GM12875 (cell line): ENCODE results near the gene MCF2L2.

ENCODE experiments used
- H3K4me3 ChIP-seq: one replicate; pipeline ENCODE4 v1.5.1; 2011; ENCODE audit warnings: low read depth, low read length, control low read depth
- CTCF ChIP-seq: IDR thresholded peaks from 2 replicates; pipeline ENCODE4 v1.5.1; 2011; ENCODE audit warnings: low read depth, mild to moderate bottlenecking, control low read depth, inconsistent platforms, low read length, moderate library complexity, borderline replicate concordance; ENCODE audit not compliant: insufficient read depth

MCF2L2 gene

GRCh38 chr3:183313351-183313750 is 115.1 kb downstream of the MCF2L2 start:
- TF ChIP-seq CTCF = no peak

DNA sequence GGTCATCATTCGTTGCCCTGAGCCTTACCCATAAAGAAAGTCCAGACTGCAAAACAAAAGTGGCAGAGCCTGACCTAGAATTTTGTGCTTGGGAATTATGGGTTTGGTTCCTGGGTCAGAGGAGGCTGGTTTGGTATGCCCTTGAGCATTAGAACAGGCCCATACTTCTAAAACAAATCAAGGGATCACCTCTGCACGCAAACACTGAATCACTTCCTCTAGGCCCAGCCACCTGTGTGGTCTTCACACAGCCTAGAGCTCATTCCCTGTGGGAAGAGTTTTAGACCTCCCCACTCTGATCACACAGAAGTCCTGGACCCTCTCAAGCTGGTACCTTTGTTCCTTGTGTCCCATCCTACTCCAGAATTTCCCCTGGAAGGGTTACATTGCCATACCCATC is 116.0 kb downstream of the MCF2L2 start:
- H3K4me3 ChIP-seq = no peak overlapping the region
- TF ChIP-seq CTCF = no peak

More at GRCh38 chr3:183313351-183313750, 115.1 kb downstream of the MCF2L2 start:
- no peak overlapping the region for H3K4me3 ChIP-seq

GRCh38 chr3:183310936-183311335 is 117.5 kb downstream of the MCF2L2 start:
- H3K4me3 ChIP-seq = no peak overlapping the region
- TF ChIP-seq CTCF = no peak

DNA sequence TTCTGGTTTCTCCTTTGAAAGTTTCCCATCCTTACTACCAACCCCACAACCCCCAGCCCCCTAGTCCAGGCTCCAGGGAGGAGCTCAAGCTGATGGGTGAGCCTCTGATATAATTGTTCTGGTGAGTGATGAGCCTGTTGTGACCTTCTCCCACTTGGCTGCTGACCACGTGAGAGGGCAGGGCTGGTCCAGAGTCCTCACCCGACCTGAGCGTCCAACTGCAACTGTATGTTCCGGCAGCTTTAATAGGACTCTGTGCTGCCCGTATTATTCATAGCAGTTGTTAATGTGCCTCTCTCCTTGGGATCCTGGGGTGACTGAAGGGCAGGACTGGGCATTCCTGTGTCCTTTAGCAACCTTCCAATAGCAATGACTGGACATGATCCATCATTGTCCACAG is 119.1 kb downstream of the MCF2L2 start:
- no peak overlapping the region for H3K4me3 ChIP-seq
- TF ChIP-seq CTCF = no peak

GRCh38 chr3:183308751-183309150 is 119.7 kb downstream of the MCF2L2 start:
- no peak for TF ChIP-seq CTCF
- H3K4me3 ChIP-seq = no peak overlapping the region

- H3K4me3 ChIP-seq = no peak overlapping the region
- no peak for TF ChIP-seq CTCF
These were observed 120.7 kb downstream of the MCF2L2 start for GRCh38 chr3:183307749-183308148.

- no peak for TF ChIP-seq CTCF
- H3K4me3 ChIP-seq = no peak overlapping the region
These were observed 121.4 kb downstream of the MCF2L2 start for GRCh38 chr3:183306798-183307671.
